GM21447 (cell line): Measurements from ENCODE around the gene ICAM4.
"Not testable (repeated sequence)": the region's sequence is repeated elsewhere in the genome, so short reads cannot be mapped to it uniquely, and the experiment has no call there.

Source experiments
- ATAC-seq: cut with Tn5 transposase; IDR thresholded peaks from one replicate; pipeline ENCODE4 v1.9.1; 2021; ENCODE audit not compliant: unreplicated experiment

ICAM4 gene

DNA sequence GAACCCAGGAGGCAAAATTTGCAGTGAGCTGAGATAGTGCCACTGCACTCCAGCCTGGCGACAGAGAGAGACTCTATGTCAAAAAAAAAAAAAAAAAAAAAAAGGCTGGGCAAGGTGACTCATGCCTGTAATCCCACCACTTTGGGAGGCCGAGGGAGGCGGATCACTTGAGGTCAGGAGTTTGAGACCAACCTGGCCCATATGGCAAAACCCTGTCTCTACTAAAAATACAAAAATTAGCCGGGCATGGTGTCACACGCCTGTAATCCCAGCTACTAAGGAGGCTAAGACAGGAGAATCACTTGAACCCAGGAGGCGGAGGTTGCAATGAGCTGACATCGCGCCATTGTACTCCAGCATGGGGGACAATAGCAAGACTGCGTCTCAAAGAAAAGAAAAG, 50.0 kb downstream of the ICAM4 start:
- ATAC-seq: not testable (repeated sequence)
